A673 (cell line): Measurements from ENCODE around the gene CUX1. TPM values are rescaled to one million over a fixed set of nuclear protein-coding genes. Genes with fewer than 3 reads are reported as not detected.

Source experiments
- BruUV-seq: library from RNA; stranded (reverse); fragments of 400-500 nt; replicated peaks from 2 replicates; lab custom pipeline; 2021; lab: Mats Ljungman, UMichigan
- CTCF ChIA-PET: fragments of 300-600 bp; sonication (Branson Sonifier 250); formaldehyde crosslinking; loops from one replicate; lab custom pipeline; 2022; ENCODE audit warnings: antibody characterized with exemption; lab: Charles Lee
- POLR2A ChIA-PET: fragments of 300-600 bp; sonication (Branson Sonifier 250); formaldehyde crosslinking; loops from one replicate; lab custom pipeline; 2022; ENCODE audit warnings: antibody characterized with exemption; ENCODE audit not compliant: low non-redundant PET; lab: Charles Lee
- DNase-seq: peaks from one replicate; pipeline ENCODE4 v3.0.0-alpha.2; 2015; ENCODE audit warnings: low spot score
- H3K27ac ChIP-seq: fragments of 200-600 bp; sonication (generic); 2 replicates; pipeline ENCODE4 v1.5.1; 2016; ENCODE audit warnings: mixed run types, low read depth, mild to moderate bottlenecking, mixed read lengths, antibody characterized with exemption, low read length; ENCODE audit not compliant: poor library complexity, severe bottlenecking
- H3K27me3 ChIP-seq: fragments of 200-600 bp; sonication (generic); replicated peaks from 2 replicates; pipeline ENCODE4 v1.6.1; 2017; ENCODE audit warnings: mixed run types, low read depth, mild to moderate bottlenecking, mixed read lengths, antibody characterized with exemption, low read length; ENCODE audit not compliant: insufficient read depth, poor library complexity
- H3K36me3 ChIP-seq: fragments of 200-600 bp; sonication (generic); 2 replicates; pipeline ENCODE4 v1.6.1; 2016; ENCODE audit warnings: mixed run types, mild to moderate bottlenecking, mixed read lengths, antibody characterized with exemption, low read length; ENCODE audit not compliant: insufficient read depth, poor library complexity, severe bottlenecking
- H3K4me1 ChIP-seq: fragments of 200-600 bp; sonication (generic); 2 replicates; pipeline ENCODE4 v1.6.1; 2017; ENCODE audit warnings: mixed run types, mild to moderate bottlenecking, mixed read lengths, antibody characterized with exemption, low read length; ENCODE audit not compliant: insufficient read depth, poor library complexity, severe bottlenecking
- H3K4me3 ChIP-seq: fragments of 200-600 bp; sonication (generic); 2 replicates; pipeline ENCODE4 v1.5.1; 2016; ENCODE audit warnings: low read depth, mixed run types, mild to moderate bottlenecking, mixed read lengths, low read length; ENCODE audit not compliant: poor library complexity, severe bottlenecking
- H3K9me3 ChIP-seq: fragments of 200-600 bp; sonication (generic); 2 replicates; pipeline ENCODE4 v1.6.1; 2016; ENCODE audit warnings: mixed run types, low read depth, mild to moderate bottlenecking, mixed read lengths, antibody characterized with exemption, low read length; ENCODE audit not compliant: poor library complexity, severe bottlenecking
- EZH2 ChIP-seq: fragments of 200-600 bp; sonication (generic); IDR thresholded peaks from 2 replicates; pipeline ENCODE4 v1.6.1; 2017; ENCODE audit warnings: borderline replicate concordance, low read depth, mild to moderate bottlenecking, mixed read lengths, antibody characterized with exemption, low read length; ENCODE audit not compliant: poor library complexity, severe bottlenecking
- intact Hi-C: fragments of 100-400 bp; cut with micrococcal nuclease; formaldehyde crosslinking; loops from one replicate; pipeline ENCODE4 v1.10.0; 2022; ENCODE audit not compliant: unreplicated experiment
- total RNA-seq: library from RNA; stranded (reverse); gene quantifications from 2 replicates; pipeline ENCODE4 v1.2.3, GENCODE V29; 2021
- TF ChIP-seq, protein P1 (sequence below): fragments of 300-800, 200-600 bp; sonication (generic); conservative IDR thresholded peaks from 2 replicates; pipeline ENCODE4 v1.5.1; 2017; ENCODE audit warnings: low read depth, mild to moderate bottlenecking, antibody characterized with exemption, low read length, moderate library complexity, mixed read lengths

CUX1 gene
- total RNA-seq, 1 experiment from 2014 or later, result 49.4 TPM

DNA sequence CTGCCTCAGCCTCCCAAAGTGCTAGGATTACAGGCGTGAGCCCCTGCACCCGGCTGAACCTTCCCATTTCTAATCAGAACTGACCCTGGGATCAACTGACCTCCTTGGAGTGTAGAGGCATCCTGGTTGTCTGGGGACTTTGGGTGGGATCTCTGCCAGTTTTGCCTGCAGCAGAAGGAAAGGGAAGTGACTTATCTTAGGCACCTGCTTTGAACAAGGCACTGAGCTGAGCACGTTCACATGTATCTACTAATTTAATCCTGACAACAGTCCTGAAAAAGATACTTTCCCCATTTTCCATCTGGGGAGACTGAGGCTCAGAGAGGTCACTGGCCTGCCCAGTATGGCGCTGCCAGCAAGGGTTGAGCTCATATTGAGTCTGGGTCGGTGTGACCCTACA, 153.4 kb downstream of the CUX1 start:
- TF ChIP-seq EZH2, result no peak
- TF ChIP-seq, protein P1, sequence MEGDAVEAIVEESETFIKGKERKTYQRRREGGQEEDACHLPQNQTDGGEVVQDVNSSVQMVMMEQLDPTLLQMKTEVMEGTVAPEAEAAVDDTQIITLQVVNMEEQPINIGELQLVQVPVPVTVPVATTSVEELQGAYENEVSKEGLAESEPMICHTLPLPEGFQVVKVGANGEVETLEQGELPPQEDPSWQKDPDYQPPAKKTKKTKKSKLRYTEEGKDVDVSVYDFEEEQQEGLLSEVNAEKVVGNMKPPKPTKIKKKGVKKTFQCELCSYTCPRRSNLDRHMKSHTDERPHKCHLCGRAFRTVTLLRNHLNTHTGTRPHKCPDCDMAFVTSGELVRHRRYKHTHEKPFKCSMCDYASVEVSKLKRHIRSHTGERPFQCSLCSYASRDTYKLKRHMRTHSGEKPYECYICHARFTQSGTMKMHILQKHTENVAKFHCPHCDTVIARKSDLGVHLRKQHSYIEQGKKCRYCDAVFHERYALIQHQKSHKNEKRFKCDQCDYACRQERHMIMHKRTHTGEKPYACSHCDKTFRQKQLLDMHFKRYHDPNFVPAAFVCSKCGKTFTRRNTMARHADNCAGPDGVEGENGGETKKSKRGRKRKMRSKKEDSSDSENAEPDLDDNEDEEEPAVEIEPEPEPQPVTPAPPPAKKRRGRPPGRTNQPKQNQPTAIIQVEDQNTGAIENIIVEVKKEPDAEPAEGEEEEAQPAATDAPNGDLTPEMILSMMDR, result no peak
- no peak overlapping the region for H3K27ac ChIP-seq
- no peak for DNase-seq
- H3K27me3 ChIP-seq, result no peaks in the 10 kb centered on the region
- intact Hi-C loops, result no loop called here
- H3K36me3 ChIP-seq, result no peaks in the 10 kb centered on the region
- CTCF ChIA-PET, result no interaction called here
- POLR2A ChIA-PET, result no interaction called here
- H3K4me3 ChIP-seq, result no peak overlapping the region
- no peaks in the 10 kb centered on the region for H3K4me1 ChIP-seq
- BruUV-seq, result no TSS peak
- no peaks in the 10 kb centered on the region for H3K9me3 ChIP-seq

DNA sequence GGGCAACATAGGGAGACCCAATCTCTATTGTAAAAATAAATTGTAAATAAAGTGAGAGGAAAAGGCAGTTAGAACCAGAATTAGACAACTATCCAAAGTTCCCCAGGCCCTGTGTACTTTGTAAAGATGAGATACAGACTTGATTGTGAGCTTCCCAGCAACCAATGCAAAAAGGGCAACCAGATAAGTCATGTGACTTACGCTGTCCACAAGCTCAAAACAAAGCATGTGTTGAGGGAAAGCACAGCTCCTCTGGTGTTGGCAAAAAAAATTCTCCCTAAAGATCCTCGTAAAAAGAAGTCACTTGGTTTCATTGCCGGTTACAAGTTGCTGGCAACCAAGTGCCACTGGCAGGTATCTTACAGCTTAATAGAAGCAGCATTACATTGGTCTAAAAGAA, 154.0 kb downstream of the CUX1 start:
- Histone ChIP-seq H3K27ac (no peak overlapping the region), H3K4me3 (no peak overlapping the region), H3K27me3 (no peaks in the 10 kb centered on the region), H3K4me1 (no peaks in the 10 kb centered on the region), H3K9me3 (no peaks in the 10 kb centered on the region), H3K36me3 (no peaks in the 10 kb centered on the region)
- CTCF ChIA-PET, result no interaction called here
- TF ChIP-seq, protein P1, result no peak
- no peak for TF ChIP-seq EZH2
- no TSS peak for BruUV-seq
- no peak for DNase-seq
- intact Hi-C loops, result no loop called here
- POLR2A ChIA-PET, result no interaction called here

DNA sequence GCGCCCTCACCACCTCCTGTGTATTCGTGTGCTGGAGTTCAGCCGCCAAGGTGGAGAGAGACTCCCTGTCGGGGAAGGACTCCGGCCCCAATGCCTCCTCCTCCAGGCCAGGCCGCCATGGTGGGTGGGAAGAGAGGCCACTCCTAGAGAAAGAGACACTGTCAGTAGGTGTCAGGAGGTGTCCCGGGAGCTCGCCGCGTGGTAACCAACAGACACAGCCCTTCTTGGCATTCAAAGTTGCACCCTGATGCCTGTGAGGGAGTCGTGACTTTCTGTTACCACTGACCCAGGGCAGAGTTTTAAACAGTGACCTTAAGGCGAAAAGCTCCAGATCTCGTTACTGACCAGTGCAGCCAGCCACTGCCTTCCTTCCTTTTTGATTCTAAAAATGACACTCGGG, 155.2 kb downstream of the CUX1 start:
- Histone ChIP-seq H3K4me3 (no peak overlapping the region), H3K9me3 (no peaks in the 10 kb centered on the region), H3K4me1 (no peaks in the 10 kb centered on the region), H3K27ac (no peak overlapping the region), H3K27me3 (no peaks in the 10 kb centered on the region), H3K36me3 (no peaks in the 10 kb centered on the region)
- intact Hi-C loops, result no loop called here
- ChIA-PET POLR2A (no interaction called here), CTCF (no interaction called here)
- TF ChIP-seq, protein P1, result no peak
- TF ChIP-seq EZH2, result no peak
- DNase-seq, result no peak
- no TSS peak for BruUV-seq
